ENCODE results near the gene ITPA. TPM values are rescaled to one million over a fixed set of nuclear protein-coding genes. Genes with fewer than 3 reads are reported as not detected.

The ITPA gene
- total RNA-seq, 1 donor from 2014 or later = 51.2 TPM

DNA sequence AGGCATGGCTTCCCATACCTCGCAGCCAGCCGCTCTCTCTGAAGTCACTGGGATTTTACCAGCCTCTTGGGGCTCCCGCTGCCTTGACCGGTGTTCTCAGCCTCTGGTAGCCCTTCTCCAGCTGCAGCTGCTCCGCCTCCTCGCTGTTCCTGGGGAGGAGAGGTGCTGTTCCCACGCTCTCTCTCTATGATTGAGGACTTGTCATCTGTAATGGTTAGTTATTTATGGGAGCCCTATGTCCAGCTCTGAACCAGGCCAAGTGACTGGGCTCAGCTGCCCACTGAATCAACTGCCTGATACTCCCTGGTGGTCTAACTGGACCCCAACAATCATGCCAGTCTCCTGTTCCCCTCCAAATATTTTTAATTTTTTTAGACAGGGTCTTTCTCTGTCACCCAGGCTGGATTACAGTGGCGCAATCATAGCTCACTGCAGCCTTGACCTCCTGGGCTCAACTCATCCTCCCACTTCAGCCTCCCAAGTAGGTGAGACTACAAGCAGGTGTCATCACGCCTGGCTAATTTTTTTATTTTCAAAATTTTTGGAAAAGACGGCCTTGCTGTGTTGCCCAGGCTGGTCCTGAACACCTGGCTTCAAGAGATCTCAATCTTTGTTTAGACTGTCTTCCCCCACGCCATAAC is 34.5 kb downstream of the ITPA start:
- no peak for DNase-seq (ENCODE audit: low read depth, low spot score)

- no peak for DNase-seq (ENCODE audit: low read depth, low spot score)
Observed at GRCh38 chr20:3244613-3245012, 35.3 kb downstream of the ITPA start.

- no peak for DNase-seq (ENCODE audit: low read depth, low spot score)
Observed at GRCh38 chr20:3245156-3245555, 35.9 kb downstream of the ITPA start.

DNA sequence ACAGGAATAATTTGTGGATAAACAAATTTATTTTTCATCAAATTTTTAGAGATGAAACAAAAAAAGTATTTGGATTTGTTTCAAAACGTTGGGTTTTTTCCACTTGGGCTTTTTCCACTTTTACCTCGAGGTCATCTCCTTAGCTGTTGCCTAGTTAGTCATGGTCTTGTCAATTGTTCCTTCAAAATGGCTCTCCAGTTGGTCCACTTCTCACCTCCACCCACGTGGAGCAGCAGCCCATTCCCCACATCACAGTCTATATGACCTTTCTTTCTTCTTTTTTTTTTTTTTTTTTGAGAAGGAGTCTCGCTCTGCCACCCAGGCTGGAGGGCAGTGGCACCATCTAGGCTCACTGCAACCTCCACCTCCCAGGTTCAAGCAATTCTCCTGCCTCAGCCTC is 36.4 kb downstream of the ITPA start:
- no peak for DNase-seq (ENCODE audit: low read depth, low spot score)

GRCh38 chr20:3246682-3247081 is 37.4 kb downstream of the ITPA start:
- no peak for DNase-seq (ENCODE audit: low read depth, low spot score)

DNA sequence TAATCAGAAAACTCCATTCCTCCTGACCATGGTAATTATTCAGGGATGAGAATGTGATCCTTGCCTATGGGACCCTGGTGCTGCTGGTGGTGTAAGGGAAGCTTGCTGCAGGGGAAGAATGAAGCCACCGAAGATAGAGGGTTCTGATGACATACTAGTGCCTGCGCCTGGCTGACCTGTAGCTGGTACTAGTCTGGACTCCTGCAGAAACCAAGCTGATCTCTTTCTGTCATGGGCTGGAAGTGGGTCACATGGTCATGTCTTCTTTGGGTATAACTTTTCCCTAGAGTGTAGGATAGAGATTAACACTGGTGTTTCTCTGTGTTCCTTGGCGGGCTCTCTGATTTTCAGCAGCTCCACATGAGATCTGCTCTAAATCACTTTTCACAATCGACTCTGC is 38.3 kb downstream of the ITPA start:
- DNase-seq (ENCODE audit: low read depth, low spot score) = no peak

DNA sequence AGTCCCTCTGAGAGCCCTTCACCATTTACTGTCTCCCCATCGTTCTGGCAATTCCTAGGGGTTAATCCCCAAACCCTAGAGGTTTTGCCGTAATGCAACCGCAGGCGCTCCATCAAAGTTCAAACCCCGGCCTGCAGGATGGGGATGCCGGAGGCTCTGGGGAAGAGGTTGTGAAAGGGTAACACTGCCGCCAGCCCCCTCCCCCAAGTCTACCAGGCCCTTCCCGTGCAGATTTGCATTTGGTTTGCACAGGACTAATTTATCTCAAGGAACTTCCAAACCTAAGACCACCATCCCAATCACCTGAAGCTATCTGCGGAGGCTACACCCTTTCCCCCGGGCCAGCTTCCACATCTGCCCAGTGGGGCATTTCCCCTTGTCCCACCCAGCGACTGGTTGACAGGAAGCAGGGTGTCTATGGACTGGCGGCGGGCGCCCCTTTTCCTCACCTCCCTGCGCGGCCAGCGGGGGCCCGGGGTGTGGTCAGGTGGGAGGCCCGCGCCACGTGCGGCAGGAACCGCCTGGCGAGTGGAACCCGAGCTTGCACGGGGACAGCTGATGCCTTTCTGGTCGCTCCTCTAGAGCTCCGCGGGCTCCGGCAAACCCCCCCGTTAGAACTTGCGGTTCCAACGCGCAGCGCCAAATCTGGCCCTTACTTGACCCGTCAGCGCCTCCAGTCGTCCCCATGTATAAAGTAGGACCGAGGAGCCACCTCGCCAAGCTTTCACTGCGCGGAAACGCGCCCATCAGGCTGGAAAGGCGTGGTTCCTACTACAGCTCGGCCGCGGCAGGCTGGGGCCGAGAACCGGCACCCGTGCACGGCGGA is 39.1 kb downstream of the ITPA start:
- no peak for DNase-seq (ENCODE audit: low read depth, low spot score)

DNA sequence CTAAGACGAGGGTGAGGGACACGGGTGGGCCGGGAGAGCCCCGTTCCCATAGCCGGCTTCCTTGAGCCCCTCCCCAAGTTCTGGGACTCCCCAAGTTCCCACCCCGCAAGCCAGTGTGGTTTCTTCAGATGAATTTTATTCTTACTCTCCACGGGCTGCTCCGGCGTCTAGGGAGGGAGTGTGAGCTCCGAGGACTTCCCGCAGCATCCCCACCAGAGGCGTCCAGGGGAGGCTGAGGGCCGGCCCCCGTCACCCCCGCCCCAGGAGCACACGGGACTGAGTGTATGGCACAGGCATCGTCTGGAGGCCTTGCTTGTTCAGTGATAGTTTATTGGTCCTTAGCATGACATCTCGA is 39.7 kb downstream of the ITPA start:
- DNase-seq (ENCODE audit: low read depth, low spot score) = no peak

GRCh38 chr20:3250091-3250504 is 40.8 kb downstream of the ITPA start:
- no peak for DNase-seq (ENCODE audit: low read depth, low spot score)

DNA sequence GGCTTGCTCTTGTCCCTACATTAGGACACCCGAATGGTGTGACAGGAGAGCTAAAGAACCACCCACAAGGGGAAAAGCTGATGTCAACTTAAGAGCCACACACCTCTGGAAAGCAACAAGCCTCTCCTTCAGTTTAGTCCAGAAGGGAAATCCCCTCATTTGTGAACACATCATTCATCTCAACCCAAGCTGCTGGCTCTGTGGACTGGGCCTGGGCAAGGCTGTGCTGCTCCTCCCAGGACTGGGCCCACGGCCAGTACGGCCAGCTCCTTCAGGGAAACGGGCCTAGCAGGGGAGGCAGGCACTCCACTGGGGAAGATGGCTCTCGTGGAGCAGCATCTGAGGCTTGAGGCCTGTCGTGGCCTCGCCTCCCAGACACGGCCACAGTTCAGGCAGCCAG is 42.5 kb downstream of the ITPA start:
- DNase-seq (ENCODE audit: low read depth, low spot score) = no peak

- DNase-seq (ENCODE audit: low read depth, low spot score) = no peak
Observed at GRCh38 chr20:3255728-3256127, 46.4 kb downstream of the ITPA start.

DNA sequence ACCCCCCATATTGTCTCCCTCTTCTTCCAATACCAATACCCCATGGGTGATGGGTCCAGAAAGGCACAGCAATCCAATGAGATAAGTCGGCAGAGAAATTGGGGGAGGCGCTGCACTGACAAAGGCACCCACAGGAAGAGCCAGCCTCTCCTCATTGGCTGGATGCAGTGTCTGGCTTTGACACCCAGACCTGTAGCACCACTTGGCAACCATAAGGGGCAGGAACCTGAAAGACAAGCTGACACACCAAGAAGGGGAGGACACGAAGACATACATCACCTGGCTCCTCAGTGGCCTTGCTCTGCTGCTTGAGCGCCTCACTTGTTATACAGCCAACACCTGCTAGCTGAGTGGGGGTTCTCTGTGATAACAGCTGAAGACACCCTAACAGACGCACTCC is 49.1 kb downstream of the ITPA start:
- DNase-seq (ENCODE audit: low read depth, low spot score) = no peak

DNA sequence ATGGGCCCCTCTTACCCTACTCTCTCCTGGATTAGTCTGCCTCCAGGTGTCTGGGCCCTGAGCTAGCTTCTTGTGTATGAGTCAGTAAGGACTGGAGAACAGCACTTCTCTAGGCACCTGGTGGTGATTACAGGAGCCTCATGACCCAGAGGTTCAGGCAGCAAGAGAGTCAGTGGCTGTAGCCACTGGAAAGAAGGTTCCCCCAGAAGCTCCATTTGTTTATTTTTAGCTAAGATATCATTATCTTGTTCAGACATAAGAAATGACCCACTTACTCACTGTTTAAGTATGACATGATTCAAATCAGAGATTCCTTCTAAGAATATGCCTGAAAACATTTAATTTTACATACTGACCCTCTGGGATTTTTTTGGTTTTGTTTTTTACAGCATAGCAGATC is 53.3 kb downstream of the ITPA start:
- DNase-seq (ENCODE audit: low read depth, low spot score) = no peak

DNA sequence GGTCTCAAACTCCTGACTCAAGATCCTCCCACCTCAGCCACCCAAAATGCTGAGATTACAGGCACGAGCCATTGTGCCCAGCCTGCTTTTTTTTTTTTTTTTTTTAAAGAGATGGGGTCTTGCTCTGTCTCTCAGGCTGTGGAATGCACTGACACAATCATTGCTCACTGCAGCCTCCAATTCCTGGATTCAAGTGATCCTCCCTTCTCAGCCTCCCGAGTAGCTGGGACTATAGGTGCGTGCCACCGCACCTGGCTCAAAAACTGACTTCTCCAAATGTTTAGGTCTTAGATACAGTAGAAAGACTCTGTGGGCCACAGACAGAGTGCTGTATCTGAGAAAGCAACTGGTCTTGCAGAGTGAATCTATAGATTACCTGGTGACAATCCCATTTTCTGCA is 60.8 kb downstream of the ITPA start:
- DNase-seq (ENCODE audit: low read depth, low spot score) = no peak

DNA sequence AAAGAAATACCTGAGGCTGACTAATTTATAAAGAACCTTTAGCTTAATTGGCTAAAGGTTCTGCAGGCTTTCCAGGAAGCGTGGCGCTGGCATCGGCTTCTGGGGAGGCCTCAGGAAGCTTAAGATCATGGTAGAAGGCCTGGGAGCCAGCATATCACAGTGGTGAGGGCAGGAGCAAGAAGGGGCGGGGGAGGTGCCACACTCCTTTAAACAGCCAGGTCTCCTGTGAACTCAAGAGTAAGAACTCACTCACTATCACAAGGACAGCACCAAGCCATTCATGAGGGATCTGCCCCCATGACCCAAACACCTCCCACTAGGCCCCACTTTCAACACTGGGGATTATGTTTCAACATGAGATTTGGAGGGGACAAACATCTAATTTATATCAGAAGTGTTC is 64.1 kb downstream of the ITPA start:
- DNase-seq (ENCODE audit: low read depth, low spot score) = no peak

Other genes with a start within 250 kb of the ITPA start
- 0.21 TPM in 1 of 2 replicates, not detected in the other for gene GNRH2, start 165.9 kb upstream of the ITPA start, total RNA-seq
- gene MRPS26, start 163.4 kb upstream of the ITPA start, total RNA-seq = 55.4 and 57.9 TPM in 2 replicates
- not detected in 2 replicates for gene OXT, start 137.9 kb upstream of the ITPA start, total RNA-seq
- not detected in 2 replicates for gene AVP, start 124.8 kb upstream of the ITPA start, total RNA-seq
- 15.8 and 23.9 TPM in 2 replicates for gene FASTKD5, start 49.6 kb upstream of the ITPA start, total RNA-seq
- gene UBOX5, start 49.6 kb upstream of the ITPA start, total RNA-seq = 1.8 and 2.6 TPM in 2 replicates
- gene LZTS3, start 35.9 kb upstream of the ITPA start, total RNA-seq = 3.2 and 4.1 TPM in 2 replicates
- gene DDRGK1, start 4.8 kb upstream of the ITPA start, total RNA-seq = 25.9 and 40.1 TPM in 2 replicates
- 3.0 and 4.3 TPM in 2 replicates for gene SLC4A11, start 29.7 kb downstream of the ITPA start, total RNA-seq
- gene DNAAF9, start 198.2 kb downstream of the ITPA start, total RNA-seq = 9.0 and 13.2 TPM in 2 replicates